ENCODE measurements around the gene FIG4. TPM values are rescaled to one million over a fixed set of nuclear protein-coding genes. Genes with fewer than 3 reads are reported as not detected.
"Not testable (repeated sequence)": the region's sequence is repeated elsewhere in the genome, so short reads cannot be mapped to it uniquely, and the experiment has no call there.

The FIG4 gene
- polyA plus RNA-seq, 10 donors, result 8.7 to 13.3 (median 10.6) TPM

DNA sequence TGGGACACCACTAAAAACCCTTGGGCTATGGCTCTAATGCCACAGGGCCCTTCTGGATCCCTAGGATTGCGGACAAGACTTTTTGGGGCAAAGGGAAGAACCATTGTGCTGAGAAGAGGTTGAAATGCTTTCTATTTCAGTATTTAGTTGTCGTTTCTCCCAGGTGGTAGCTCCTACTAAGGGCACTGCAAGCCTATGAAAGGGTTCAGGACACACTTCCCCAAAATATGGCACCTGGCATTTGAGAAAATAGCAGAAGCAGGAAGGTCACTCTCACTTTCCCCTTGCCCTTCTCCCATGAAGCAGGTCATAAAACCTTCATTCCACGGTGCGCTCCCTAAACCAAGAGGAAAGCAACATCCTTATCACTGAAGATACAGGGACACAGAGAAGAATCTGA lies 161.6 kb downstream of the FIG4 start:
- DNase-seq, result no peak

DNA sequence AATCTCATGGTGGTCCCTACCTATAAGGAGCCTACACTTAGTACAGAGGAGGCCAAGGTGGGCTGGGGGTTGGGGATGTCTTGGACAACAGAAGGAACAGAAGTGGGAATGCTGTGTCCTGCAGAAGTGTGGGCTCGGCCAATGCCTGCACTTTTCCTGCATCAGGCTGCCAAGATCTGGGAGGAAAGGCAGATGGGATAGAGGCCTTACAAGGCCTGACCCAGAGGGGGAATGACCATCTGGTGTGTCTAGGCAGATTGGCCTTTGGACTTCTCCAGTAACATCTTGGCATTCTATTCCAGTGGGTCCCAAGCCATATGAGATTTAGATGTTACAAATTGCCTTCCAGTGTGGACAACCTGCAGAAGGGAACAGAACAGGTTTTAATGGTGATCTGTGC lies 162.3 kb downstream of the FIG4 start:
- no peak for DNase-seq

- DNase-seq, result no peak
Measured at GRCh38 chr6:109853951-109854350, 162.9 kb downstream of the FIG4 start.

- no peak for DNase-seq
Measured at GRCh38 chr6:109854541-109855308, 163.6 kb downstream of the FIG4 start.

DNA sequence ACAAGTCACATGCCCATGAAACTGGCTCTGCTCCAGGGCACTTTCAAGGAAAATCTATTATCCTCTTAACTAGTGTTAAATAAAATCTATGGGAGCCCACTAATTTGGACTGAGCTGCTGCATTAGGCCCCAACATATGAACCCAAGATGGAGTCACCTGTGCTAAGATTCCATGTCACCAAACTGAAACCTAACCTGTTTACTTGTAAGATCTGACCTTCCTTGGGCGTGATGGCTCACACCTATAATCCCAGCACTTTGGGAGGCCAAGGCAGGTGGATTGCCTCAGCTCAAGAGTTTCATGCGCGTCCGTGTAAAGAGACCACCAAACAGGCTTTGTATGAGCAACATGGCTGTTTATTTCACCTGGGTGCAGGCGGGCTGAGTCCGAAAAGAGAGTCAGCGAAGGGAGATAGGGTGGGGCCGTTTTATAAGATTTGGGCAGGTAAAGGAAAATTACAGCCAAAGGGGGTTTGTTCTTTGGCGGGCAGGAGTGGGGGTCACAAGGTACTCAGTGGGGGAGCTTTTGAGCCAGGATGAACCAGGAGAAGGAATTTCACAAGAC lies 164.5 kb downstream of the FIG4 start:
- not testable (repeated sequence) for DNase-seq

- no peak for DNase-seq
Measured at GRCh38 chr6:109861946-109862345, 170.8 kb downstream of the FIG4 start.

- no peak for DNase-seq
Measured at GRCh38 chr6:109864050-109864449, 173.0 kb downstream of the FIG4 start.

GRCh38 chr6:109865968-109866367 lies 174.9 kb downstream of the FIG4 start:
- no peak for DNase-seq

- peak; percentile 72 to 88 (median 79) for DNase-seq
Measured at GRCh38 chr6:109867009-109867969, 176.2 kb downstream of the FIG4 start.

- DNase-seq, result peak; percentile 41 to 68 (median 54)
Measured at GRCh38 chr6:109867970-109868358, 176.9 kb downstream of the FIG4 start.

GRCh38 chr6:109869398-109870088 lies 178.4 kb downstream of the FIG4 start:
- DNase-seq, result peak; percentile 67 to 85 (median 70)

DNA sequence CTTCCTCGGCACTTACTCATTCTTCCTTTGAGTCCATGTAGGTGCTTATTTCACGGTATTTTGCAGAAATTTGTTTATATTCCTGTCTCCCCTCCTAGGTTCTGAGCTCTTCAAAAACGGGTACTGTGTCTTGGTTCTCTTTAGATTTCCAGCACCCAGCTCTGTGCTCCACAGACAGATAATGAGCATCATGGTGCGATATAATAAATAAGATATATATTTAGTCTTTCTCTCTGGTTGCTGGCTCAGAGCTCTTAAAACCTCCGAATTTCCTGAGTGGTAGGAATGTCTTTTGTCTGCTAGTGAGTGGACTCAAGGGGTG lies 179.0 kb downstream of the FIG4 start:
- DNase-seq, result no peak

DNA sequence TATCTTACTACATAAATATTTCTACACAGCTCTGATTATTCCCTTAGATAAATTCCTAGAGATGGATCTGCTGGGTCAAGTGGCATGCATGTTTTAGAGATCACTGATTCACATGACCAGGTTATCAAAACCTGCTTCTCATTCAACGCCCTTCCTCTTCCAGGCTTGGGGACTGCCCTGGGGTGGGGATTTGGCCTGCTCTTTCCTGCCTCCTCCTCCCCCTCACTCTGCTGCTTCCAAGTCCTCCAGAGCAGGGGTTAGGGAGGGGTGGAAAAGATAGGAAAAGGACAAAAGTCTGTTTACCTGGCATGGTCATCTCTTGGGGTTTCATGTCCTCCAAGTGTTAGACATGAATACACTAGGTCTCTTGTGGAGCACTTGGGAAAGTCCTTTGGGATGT lies 181.5 kb downstream of the FIG4 start:
- DNase-seq, result no peak

DNA sequence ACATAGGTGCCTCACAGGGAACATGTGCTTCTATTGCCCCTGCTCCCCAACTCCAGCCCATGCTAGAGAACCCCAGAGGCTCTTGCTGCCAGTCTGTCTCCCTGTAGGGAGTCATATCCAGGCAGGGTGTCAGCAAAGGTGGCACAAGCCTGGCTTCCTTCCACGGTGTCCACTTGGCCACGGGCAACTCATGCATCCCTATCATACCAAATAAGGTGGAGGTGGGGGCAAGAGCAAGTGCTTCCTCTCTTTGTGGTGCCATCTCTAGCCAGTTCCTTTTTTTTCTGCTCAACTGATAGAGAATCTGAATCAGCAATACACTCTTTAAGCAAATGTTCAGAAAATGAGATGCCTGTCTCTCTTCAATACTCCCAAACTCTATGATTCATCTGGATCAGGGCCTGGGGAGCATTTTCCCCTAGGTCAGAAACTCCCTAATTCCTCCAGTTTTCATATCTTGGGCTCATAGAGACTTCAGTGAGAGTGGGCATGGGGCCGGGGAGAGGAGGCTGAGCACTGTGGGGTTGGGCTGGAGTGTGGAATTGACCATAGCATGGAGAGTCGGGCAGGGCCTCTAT lies 182.0 kb downstream of the FIG4 start:
- no peak for DNase-seq

GRCh38 chr6:109874086-109874485 lies 183.0 kb downstream of the FIG4 start:
- no peak for DNase-seq

GRCh38 chr6:109874621-109875020 lies 183.5 kb downstream of the FIG4 start:
- DNase-seq, result no peak

Other genes starting within 250 kb of the FIG4 start
- 10 to 100 TPM; 42.4 to 89.8 (median 59.2) TPM for gene MICAL1, start 235.5 kb upstream of the FIG4 start, polyA plus RNA-seq (ENCODE audit: insufficient read length in 10 of 10)
- 1 to 10 TPM; 4.0 to 7.4 (median 5.7) TPM for gene ZBTB24, start 208.1 kb upstream of the FIG4 start, polyA plus RNA-seq (ENCODE audit: insufficient read length in 10 of 10)
- gene AK9, start 94 bp upstream of the FIG4 start, polyA plus RNA-seq (ENCODE audit: insufficient read length in 10 of 10), result 1 to 10 TPM; 4.5 to 7.5 (median 6.1) TPM